ENCODE measurements around the gene SCARB1.

DNA sequence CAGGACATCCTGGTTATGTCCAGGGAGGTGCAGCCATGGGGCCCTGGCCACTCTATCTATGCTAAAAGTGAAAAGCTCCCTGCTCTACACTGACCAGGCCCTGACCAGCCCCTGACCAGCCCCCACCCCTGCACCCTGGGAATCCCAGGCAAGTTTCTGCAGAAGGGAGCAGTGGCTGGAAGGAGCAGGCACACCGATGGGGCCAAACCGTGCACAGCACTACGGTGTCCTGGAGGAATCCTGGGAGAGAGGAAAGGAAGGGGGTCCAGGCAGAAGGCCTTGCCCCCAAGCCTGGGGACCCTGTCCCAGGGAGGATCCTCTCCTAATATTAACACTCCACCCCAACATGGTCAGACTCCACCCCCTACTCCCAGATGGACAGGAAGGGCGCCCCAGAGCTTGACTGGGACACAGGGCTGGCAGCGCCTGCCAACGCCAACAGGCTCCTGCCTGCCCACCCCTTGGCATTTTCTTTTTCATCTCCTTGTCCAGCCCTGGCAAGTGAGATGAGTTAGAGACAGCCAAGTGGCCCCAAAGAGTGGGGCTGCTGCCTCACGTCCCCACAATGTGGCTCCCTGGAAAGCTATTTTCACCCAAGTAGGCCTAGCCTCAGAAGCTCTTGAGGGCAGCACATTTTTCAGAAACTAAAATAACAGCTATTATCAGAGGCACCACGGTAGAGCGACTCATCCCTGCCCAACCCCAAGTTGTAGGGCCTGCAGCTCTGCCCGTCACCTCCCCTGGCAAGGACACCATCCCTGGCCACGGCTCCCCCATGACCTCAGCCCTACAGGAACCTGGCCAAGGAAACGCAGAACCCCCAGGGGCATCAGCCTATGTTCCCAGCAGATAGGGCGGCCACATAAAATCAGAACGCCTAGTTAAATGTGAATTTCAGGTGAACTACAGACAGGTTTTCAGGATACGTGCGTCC, 82.6 kb downstream of the SCARB1 start:
- TF ChIP-seq, protein P1, sequence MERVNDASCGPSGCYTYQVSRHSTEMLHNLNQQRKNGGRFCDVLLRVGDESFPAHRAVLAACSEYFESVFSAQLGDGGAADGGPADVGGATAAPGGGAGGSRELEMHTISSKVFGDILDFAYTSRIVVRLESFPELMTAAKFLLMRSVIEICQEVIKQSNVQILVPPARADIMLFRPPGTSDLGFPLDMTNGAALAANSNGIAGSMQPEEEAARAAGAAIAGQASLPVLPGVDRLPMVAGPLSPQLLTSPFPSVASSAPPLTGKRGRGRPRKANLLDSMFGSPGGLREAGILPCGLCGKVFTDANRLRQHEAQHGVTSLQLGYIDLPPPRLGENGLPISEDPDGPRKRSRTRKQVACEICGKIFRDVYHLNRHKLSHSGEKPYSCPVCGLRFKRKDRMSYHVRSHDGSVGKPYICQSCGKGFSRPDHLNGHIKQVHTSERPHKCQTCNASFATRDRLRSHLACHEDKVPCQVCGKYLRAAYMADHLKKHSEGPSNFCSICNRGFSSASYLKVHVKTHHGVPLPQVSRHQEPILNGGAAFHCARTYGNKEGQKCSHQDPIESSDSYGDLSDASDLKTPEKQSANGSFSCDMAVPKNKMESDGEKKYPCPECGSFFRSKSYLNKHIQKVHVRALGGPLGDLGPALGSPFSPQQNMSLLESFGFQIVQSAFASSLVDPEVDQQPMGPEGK (CRISPR knock-in tag; IDR thresholded peaks at IDR 0.05; ENCODE audit: borderline replicate concordance), result no peak
- TF ChIP-seq TCF4 (CRISPR knock-in tag; IDR thresholded peaks at IDR 0.05; ENCODE audit: borderline replicate concordance) (no peak), SNAI2 (CRISPR knock-in tag; IDR thresholded peaks at IDR 0.05) (no peak), ARNTL (CRISPR knock-in tag; IDR thresholded peaks at IDR 0.05; ENCODE audit: borderline replicate concordance, low read depth) (no peak)
- TF ChIP-seq, protein P2, sequence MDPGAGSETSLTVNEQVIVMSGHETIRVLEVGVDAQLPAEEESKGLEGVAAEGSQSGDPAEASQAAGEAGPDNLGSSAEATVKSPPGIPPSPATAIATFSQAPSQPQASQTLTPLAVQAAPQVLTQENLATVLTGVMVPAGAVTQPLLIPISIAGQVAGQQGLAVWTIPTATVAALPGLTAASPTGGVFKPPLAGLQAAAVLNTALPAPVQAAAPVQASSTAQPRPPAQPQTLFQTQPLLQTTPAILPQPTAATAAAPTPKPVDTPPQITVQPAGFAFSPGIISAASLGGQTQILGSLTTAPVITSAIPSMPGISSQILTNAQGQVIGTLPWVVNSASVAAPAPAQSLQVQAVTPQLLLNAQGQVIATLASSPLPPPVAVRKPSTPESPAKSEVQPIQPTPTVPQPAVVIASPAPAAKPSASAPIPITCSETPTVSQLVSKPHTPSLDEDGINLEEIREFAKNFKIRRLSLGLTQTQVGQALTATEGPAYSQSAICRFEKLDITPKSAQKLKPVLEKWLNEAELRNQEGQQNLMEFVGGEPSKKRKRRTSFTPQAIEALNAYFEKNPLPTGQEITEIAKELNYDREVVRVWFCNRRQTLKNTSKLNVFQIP (CRISPR knock-in tag; IDR thresholded peaks at IDR 0.05; ENCODE audit: borderline replicate concordance, low read depth), result no peak
- TF ChIP-seq, protein P3, sequence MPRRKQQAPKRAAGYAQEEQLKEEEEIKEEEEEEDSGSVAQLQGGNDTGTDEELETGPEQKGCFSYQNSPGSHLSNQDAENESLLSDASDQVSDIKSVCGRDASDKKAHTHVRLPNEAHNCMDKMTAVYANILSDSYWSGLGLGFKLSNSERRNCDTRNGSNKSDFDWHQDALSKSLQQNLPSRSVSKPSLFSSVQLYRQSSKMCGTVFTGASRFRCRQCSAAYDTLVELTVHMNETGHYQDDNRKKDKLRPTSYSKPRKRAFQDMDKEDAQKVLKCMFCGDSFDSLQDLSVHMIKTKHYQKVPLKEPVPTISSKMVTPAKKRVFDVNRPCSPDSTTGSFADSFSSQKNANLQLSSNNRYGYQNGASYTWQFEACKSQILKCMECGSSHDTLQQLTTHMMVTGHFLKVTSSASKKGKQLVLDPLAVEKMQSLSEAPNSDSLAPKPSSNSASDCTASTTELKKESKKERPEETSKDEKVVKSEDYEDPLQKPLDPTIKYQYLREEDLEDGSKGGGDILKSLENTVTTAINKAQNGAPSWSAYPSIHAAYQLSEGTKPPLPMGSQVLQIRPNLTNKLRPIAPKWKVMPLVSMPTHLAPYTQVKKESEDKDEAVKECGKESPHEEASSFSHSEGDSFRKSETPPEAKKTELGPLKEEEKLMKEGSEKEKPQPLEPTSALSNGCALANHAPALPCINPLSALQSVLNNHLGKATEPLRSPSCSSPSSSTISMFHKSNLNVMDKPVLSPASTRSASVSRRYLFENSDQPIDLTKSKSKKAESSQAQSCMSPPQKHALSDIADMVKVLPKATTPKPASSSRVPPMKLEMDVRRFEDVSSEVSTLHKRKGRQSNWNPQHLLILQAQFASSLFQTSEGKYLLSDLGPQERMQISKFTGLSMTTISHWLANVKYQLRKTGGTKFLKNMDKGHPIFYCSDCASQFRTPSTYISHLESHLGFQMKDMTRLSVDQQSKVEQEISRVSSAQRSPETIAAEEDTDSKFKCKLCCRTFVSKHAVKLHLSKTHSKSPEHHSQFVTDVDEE (CRISPR knock-in tag; IDR thresholded peaks at IDR 0.05), result no peak
